AG09319 (cell line): ENCODE data around the gene ASB2.
A peak's percentile ranks its signal among the peaks of the same experiment; 100 is the strongest.

ENCODE experiments used
- DNase-seq: peaks from one replicate; pipeline ENCODE4 v3.0.0-alpha.2; 2010; ENCODE audit warnings: low read depth; ENCODE audit errors: extremely low read depth
- TF ChIP-seq, protein P1 (sequence below): IDR thresholded peaks from 2 replicates; pipeline ENCODE4 v1.5.1; 2011; ENCODE audit warnings: low read depth, mild to moderate bottlenecking, inconsistent platforms, low read length, moderate library complexity

The ASB2 gene

GRCh38 chr14:94001501-94002396 is 25.4 kb upstream of the ASB2 start:
- TF ChIP-seq, protein P1, sequence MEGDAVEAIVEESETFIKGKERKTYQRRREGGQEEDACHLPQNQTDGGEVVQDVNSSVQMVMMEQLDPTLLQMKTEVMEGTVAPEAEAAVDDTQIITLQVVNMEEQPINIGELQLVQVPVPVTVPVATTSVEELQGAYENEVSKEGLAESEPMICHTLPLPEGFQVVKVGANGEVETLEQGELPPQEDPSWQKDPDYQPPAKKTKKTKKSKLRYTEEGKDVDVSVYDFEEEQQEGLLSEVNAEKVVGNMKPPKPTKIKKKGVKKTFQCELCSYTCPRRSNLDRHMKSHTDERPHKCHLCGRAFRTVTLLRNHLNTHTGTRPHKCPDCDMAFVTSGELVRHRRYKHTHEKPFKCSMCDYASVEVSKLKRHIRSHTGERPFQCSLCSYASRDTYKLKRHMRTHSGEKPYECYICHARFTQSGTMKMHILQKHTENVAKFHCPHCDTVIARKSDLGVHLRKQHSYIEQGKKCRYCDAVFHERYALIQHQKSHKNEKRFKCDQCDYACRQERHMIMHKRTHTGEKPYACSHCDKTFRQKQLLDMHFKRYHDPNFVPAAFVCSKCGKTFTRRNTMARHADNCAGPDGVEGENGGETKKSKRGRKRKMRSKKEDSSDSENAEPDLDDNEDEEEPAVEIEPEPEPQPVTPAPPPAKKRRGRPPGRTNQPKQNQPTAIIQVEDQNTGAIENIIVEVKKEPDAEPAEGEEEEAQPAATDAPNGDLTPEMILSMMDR = peak; percentile 100
- peak; percentile 19 for DNase-seq

DNA sequence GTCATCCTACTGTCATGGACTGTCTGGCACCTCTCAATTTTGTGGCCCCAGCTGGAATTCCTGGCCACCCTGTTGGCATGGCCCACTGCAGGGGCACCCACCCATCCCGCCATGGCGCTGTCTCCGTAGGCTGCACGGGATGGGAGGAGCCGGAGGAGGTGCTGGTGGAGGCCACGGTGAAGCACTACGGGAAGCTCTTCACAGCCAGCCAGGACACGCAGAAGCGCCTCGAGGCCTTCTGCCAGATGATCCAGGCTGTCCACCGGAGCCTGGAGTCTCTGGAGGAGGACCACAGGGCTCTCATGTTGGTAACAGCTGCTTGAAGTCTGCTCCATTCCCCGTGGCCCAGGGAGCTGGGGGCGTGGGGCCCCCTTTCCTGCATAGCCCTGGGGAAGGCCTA is 24.6 kb upstream of the ASB2 start:
- TF ChIP-seq, protein P1 = no peak

GRCh38 chr14:94000267-94000666 is 23.9 kb upstream of the ASB2 start:
- TF ChIP-seq, protein P1 = no peak
- DNase-seq = no peak

More for the DNA sequence above, 24.6 kb upstream of the ASB2 start:
- DNase-seq = no peak

- TF ChIP-seq, protein P1 = no peak
Measured at GRCh38 chr14:93999573-93999972, 23.2 kb upstream of the ASB2 start.

GRCh38 chr14:93998871-93999403 is 22.6 kb upstream of the ASB2 start:
- DNase-seq = no peak
- TF ChIP-seq, protein P1 = no peak

More at GRCh38 chr14:93999573-93999972, 23.2 kb upstream of the ASB2 start:
- DNase-seq = no peak

- TF ChIP-seq, protein P1 = no peak
- DNase-seq = no peak
Measured at GRCh38 chr14:93997916-93998870, 21.8 kb upstream of the ASB2 start.
